Chondrocyte (in vitro differentiated cells): ENCODE data around the gene CLIC5. TPM values are rescaled to one million over a fixed set of nuclear protein-coding genes. Genes with fewer than 3 reads are reported as not detected.

Experiments
- DNase-seq: peaks from one replicate; pipeline ENCODE4 v3.0.0; 2021; ENCODE audit warnings: mixed read lengths, low spot score
- H3K27ac Mint-ChIP-seq: one replicate; pipeline ENCODE4 v1.8.0; 2021; ENCODE audit warnings: mild to moderate bottlenecking, moderate library complexity, mixed read lengths; ENCODE audit not compliant: unreplicated experiment
- H3K27me3 Mint-ChIP-seq: 2 replicates; pipeline ENCODE4 v1.8.0; 2021; ENCODE audit warnings: low read depth, mixed read lengths
- H3K36me3 Mint-ChIP-seq: 2 replicates; pipeline ENCODE4 v1.8.0; 2021; ENCODE audit warnings: low read depth, mixed read lengths
- H3K4me1 Mint-ChIP-seq: 2 replicates; pipeline ENCODE4 v1.8.0; 2021; ENCODE audit warnings: low read depth, mild to moderate bottlenecking, mixed read lengths
- H3K4me3 Mint-ChIP-seq: one replicate; pipeline ENCODE4 v1.8.0; 2021; ENCODE audit warnings: mild to moderate bottlenecking, moderate library complexity, mixed read lengths; ENCODE audit not compliant: unreplicated experiment
- H3K9me3 Mint-ChIP-seq: 2 replicates; pipeline ENCODE4 v1.8.0; 2021; ENCODE audit warnings: low read depth, mixed read lengths
- total RNA-seq: library from RNA; stranded (reverse); gene quantifications from 3 replicates; pipeline ENCODE4 v1.2.1, GENCODE V29; 2021
- TF ChIP-seq, protein P1 (sequence below): fragments of 200-600 bp; sonication (generic); IDR thresholded peaks from 2 replicates; pipeline ENCODE4 v1.5.0; 2021; ENCODE audit warnings: antibody characterized with exemption, mild to moderate bottlenecking, moderate library complexity

The CLIC5 gene
- total RNA-seq, 1 donor from 2014 or later = not detected

DNA sequence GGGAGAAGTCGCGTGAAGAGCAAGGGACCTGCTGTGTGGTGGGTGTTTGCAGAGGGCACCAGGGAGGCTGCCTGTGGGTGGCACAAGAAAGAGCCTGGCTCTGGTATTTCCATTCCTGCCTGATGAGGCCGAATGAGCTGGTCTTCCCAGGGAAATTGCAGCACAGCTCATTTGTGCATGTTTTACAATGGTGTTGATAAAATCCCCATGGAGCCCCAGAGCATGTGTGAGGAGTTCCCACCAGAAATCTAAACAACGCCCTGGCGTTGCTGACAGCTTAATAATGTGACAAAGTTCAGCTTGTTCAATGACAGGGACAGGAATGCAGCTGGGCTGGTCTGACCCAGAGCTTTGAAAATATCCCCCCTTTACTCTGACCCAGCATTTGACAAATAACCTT lies 135.5 kb downstream of the CLIC5 start:
- H3K4me1 Mint-ChIP-seq = peaks cover 13% of the 10 kb centered on the region
- H3K27me3 Mint-ChIP-seq = no peaks in the 10 kb centered on the region
- H3K36me3 Mint-ChIP-seq = peaks cover 2% of the 10 kb centered on the region
- no peaks in the 10 kb centered on the region for H3K9me3 Mint-ChIP-seq
- peak overlapping the region; percentile 36 for H3K27ac Mint-ChIP-seq
- no peak for DNase-seq
- no peak overlapping the region for H3K4me3 Mint-ChIP-seq
- TF ChIP-seq, protein P1, sequence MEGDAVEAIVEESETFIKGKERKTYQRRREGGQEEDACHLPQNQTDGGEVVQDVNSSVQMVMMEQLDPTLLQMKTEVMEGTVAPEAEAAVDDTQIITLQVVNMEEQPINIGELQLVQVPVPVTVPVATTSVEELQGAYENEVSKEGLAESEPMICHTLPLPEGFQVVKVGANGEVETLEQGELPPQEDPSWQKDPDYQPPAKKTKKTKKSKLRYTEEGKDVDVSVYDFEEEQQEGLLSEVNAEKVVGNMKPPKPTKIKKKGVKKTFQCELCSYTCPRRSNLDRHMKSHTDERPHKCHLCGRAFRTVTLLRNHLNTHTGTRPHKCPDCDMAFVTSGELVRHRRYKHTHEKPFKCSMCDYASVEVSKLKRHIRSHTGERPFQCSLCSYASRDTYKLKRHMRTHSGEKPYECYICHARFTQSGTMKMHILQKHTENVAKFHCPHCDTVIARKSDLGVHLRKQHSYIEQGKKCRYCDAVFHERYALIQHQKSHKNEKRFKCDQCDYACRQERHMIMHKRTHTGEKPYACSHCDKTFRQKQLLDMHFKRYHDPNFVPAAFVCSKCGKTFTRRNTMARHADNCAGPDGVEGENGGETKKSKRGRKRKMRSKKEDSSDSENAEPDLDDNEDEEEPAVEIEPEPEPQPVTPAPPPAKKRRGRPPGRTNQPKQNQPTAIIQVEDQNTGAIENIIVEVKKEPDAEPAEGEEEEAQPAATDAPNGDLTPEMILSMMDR = peak; percentile 20

DNA sequence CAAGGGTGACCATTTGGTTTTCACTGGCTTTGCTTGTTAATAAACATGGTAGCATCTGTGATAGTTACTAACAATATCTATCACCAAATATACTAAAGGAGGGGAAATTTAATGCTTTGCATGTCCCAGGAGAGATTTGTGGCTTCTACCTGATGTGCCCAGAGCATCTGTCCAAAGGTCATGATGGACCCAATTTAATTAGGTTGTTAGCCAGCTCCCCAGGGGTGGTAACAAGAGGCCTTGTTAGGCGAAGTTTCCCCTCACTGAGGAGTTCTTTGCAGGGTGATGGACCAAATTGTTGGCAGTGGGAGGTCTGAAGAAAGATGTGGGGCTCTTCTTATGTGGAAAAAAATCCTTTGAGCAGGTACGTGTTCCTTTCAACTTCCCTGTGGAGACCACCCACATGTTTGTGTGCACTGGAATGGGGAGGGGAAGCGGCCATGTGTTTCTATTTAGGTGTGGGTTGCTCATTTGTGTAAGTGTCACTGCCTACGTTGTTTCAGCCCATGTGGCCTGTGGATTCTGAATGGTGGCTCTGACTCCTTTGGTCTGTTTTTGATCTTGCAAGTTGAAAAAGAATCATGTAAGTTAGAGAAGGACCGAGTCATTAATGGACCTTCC lies 137.6 kb downstream of the CLIC5 start:
- peaks cover 2% of the 10 kb centered on the region for H3K36me3 Mint-ChIP-seq
- peaks cover 4% of the 10 kb centered on the region for H3K27me3 Mint-ChIP-seq
- H3K9me3 Mint-ChIP-seq = no peaks in the 10 kb centered on the region
- TF ChIP-seq, protein P1 = no peak
- no peak overlapping the region for H3K4me3 Mint-ChIP-seq
- H3K27ac Mint-ChIP-seq = no peak overlapping the region
- peaks cover 13% of the 10 kb centered on the region for H3K4me1 Mint-ChIP-seq
- no peak for DNase-seq

DNA sequence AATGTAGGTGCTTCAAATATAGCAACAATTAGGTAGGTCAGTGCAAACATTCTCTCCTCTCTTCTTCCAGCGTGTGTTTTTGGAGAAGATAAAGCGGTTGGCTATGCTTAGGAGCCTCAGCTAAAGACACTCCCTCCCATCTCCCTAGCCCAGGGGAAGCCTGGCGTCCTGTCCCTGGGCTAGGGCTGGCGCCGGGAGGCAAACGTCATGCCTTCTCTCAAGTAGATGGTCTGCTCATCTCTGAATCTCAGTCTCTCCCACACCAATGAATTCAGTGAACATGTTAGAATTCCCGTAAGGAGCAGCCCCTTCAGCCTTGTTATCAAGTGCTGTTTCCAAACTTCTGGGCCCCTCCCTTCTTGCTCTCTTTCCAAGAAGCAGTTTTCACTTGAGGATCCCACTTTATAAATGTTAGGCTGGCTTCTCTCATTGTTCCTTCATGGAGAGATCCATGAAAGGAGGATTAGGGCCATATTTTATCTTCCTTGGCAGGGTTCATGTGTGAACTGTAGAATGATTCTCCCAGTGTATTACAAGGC lies 142.8 kb downstream of the CLIC5 start:
- Mint-ChIP-seq H3K27me3 (peaks cover 4% of the 10 kb centered on the region), H3K4me3 (no peak overlapping the region), H3K4me1 (peaks cover 13% of the 10 kb centered on the region), H3K9me3 (no peaks in the 10 kb centered on the region), H3K36me3 (peaks cover 2% of the 10 kb centered on the region), H3K27ac (no peak overlapping the region)
- TF ChIP-seq, protein P1 = no peak
- no peak for DNase-seq

DNA sequence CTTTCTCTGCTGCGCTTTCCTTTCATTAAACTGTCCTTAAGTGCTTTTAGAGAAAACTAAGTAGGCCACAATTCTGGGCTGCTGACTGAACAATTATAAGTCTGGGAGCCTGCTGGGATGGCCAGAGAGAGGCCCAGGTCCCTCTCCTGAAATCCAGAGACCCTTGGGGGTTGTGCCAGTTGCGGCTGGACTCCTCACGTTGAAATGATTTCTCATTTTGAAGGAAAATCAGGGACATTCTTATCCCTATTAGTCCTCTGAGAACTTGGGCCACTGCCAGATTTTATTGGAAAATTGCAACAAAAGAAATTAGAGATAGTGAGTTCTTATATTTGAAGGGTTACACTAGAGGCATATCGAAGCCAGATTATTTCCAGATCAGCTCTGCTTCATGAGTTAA lies 145.1 kb downstream of the CLIC5 start:
- H3K4me1 Mint-ChIP-seq = peaks cover 13% of the 10 kb centered on the region
- no peak overlapping the region for H3K27ac Mint-ChIP-seq
- no peaks in the 10 kb centered on the region for H3K9me3 Mint-ChIP-seq
- DNase-seq = no peak
- H3K27me3 Mint-ChIP-seq = peaks cover 7% of the 10 kb centered on the region
- no peak overlapping the region for H3K4me3 Mint-ChIP-seq
- TF ChIP-seq, protein P1 = no peak
- H3K36me3 Mint-ChIP-seq = no peaks in the 10 kb centered on the region

DNA sequence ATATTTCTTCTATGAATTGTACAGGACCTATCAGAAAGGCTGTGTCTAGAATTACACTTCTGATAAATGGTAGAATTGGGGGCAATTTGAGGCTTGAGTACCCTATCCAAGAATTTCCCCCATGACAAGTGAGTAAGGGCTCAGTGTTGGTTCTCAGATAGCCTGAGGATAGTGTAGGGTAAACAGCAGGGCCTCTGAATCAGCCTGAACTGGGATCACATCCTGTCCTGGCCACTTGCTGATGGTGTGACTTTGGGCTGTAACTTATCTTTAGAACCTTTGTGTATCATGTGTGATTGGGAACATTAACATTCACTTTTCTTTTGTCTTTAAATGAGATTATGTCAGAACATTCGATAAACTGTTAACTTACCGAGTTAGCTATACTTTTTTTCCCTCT lies 151.0 kb downstream of the CLIC5 start:
- Mint-ChIP-seq H3K4me1 (no peaks in the 10 kb centered on the region), H3K27ac (no peak overlapping the region), H3K9me3 (no peaks in the 10 kb centered on the region), H3K36me3 (no peaks in the 10 kb centered on the region), H3K27me3 (peaks cover 7% of the 10 kb centered on the region), H3K4me3 (no peak overlapping the region)
- TF ChIP-seq, protein P1 = no peak
- DNase-seq = no peak
